DOHH2 (cell line): ENCODE measurements around the gene EPHB2.

Experiments
- EZH2phosphoT487 ChIP-seq: fragments of 200-600 bp; sonication (generic); IDR thresholded peaks from 2 replicates; pipeline ENCODE4 v1.6.1; 2017; ENCODE audit warnings: borderline replicate concordance, mild to moderate bottlenecking, antibody characterized with exemption, low read length, moderate library complexity, mixed read lengths
- TF ChIP-seq, protein P1 (sequence below): fragments of 200-600 bp; sonication (generic); IDR thresholded peaks from one replicate; pipeline ENCODE4 v1.5.1; 2014; ENCODE audit warnings: antibody characterized with exemption, mild to moderate bottlenecking, low read depth, low read length; ENCODE audit not compliant: poor library complexity, severe bottlenecking

- TF ChIP-seq, protein P1, sequence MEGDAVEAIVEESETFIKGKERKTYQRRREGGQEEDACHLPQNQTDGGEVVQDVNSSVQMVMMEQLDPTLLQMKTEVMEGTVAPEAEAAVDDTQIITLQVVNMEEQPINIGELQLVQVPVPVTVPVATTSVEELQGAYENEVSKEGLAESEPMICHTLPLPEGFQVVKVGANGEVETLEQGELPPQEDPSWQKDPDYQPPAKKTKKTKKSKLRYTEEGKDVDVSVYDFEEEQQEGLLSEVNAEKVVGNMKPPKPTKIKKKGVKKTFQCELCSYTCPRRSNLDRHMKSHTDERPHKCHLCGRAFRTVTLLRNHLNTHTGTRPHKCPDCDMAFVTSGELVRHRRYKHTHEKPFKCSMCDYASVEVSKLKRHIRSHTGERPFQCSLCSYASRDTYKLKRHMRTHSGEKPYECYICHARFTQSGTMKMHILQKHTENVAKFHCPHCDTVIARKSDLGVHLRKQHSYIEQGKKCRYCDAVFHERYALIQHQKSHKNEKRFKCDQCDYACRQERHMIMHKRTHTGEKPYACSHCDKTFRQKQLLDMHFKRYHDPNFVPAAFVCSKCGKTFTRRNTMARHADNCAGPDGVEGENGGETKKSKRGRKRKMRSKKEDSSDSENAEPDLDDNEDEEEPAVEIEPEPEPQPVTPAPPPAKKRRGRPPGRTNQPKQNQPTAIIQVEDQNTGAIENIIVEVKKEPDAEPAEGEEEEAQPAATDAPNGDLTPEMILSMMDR: no peak
- TF ChIP-seq EZH2phosphoT487: no peak
Observed at GRCh38 chr1:22806584-22806983, 95.9 kb downstream of the EPHB2 start.
